HepG2 (cell line): Measurements from ENCODE around the gene SLC16A5. TPM values are rescaled to one million over a fixed set of nuclear protein-coding genes. Genes with fewer than 3 reads are reported as not detected.
A peak's percentile ranks its signal among the peaks of the same experiment; 100 is the strongest.

ENCODE experiments used
- ATAC-seq: fragments of 200-7000 bp; cut with Tn5 transposase; 3 replicates; pipeline ENCODE4 v1.9.1; 2020; ENCODE audit warnings: mild to moderate bottlenecking, moderate library complexity
- BruUV-seq: library from RNA; stranded (reverse); fragments of 400-500 nt; replicated peaks from 2 replicates; lab custom pipeline; 2021; lab: Mats Ljungman, UMichigan
- CTCF ChIA-PET: fragments of 300-600 bp; formaldehyde crosslinking; extraction: SDS; loops from one replicate; lab custom pipeline; 2021; ENCODE audit warnings: low total read pairs, inconsistent platforms, low intra/inter-chr PET ratio; lab: Yijun Ruan, JAX
- POLR2A ChIA-PET: fragments of 350-600 bp; sonication (Branson Sonifier 250); formaldehyde crosslinking; loops from one replicate; lab custom pipeline; 2020; ENCODE audit warnings: antibody characterized with exemption, inconsistent platforms; lab: Yijun Ruan, JAX
- DNase-seq: peaks from one replicate; pipeline ENCODE4 v3.0.0-alpha.2; 2015; ENCODE audit warnings: low spot score
- FAIRE-seq: peaks from 3 replicates; lab custom pipeline; 2011; peaks lifted over from hg19 to GRCh38; lab: Jason Lieb, UNC
- H2AFZ ChIP-seq: one replicate; pipeline ENCODE4 v1.6.1; 2011; ENCODE audit warnings: low read length, inconsistent platforms
- H3K27ac ChIP-seq: fragments of 300-600 bp; 3 replicates; pipeline ENCODE4 v1.8.0; 2011; ENCODE audit warnings: mixed run types, mild to moderate bottlenecking, mixed read lengths, low read length, inconsistent platforms; ENCODE audit not compliant: insufficient read depth; ENCODE audit errors: extremely low read length
- H3K27me3 ChIP-seq, 2 experiments: fragments of 200-600 bp in 1 of 2; 2 replicates in 1 of 2; 3 replicates in 1 of 2; pipeline versions ENCODE4 v1.6.0 to v1.8.0; 2011; ENCODE audit warnings: low read length in 2 of 2, mild to moderate bottlenecking in 2 of 2, moderate library complexity in 2 of 2, inconsistent platforms in 1 of 2; ENCODE audit not compliant: insufficient read depth in 2 of 2, control insufficient read depth in 1 of 2
- H3K36me3 ChIP-seq, 2 experiments: fragments of 200-600 bp in 1 of 2; replicated peaks in 1 of 2; 2 replicates in 1 of 2; 3 replicates in 1 of 2; pipeline versions ENCODE4 v1.5.1 to v1.8.0; 2011; ENCODE audit warnings: low read length in 2 of 2, inconsistent platforms in 1 of 2; ENCODE audit not compliant: insufficient read depth in 2 of 2, control insufficient read depth in 1 of 2
- H3K4me1 ChIP-seq: 2 replicates; pipeline ENCODE4 v1.5.1; 2012; ENCODE audit warnings: low read length, inconsistent platforms; ENCODE audit not compliant: insufficient read depth
- H3K4me2 ChIP-seq: 2 replicates; pipeline ENCODE4 v1.6.0; 2011; ENCODE audit warnings: low read depth, low read length, inconsistent platforms
- H3K4me3 ChIP-seq, 3 experiments: fragments of 200-600 bp in 1 of 3; sonication (generic), shearing (Covaris generic) in 1 of 3; replicated peaks in 1 of 3; 2 replicates each; pipeline ENCODE4 v1.5.1; 2011 to 2016; ENCODE audit warnings: low read length in 3 of 3, inconsistent platforms in 2 of 3, low read depth in 2 of 3, mild to moderate bottlenecking in 2 of 3, control low read depth in 1 of 3, mixed read lengths in 1 of 3; ENCODE audit not compliant: insufficient read depth in 1 of 3
- H3K79me2 ChIP-seq: one replicate; pipeline ENCODE4 v1.6.1; 2011; ENCODE audit warnings: low read length, inconsistent platforms; ENCODE audit not compliant: insufficient read depth
- H3K9ac ChIP-seq: 2 replicates; pipeline ENCODE4 v1.6.0; 2011; ENCODE audit warnings: mild to moderate bottlenecking, low read depth, low read length, inconsistent platforms; ENCODE audit not compliant: insufficient read depth
- H3K9me3 ChIP-seq: 2 replicates; pipeline ENCODE4 v1.5.1; 2012; ENCODE audit warnings: mild to moderate bottlenecking, low read length
- H4K20me1 ChIP-seq: 2 replicates; pipeline ENCODE4 v1.6.0; 2011; ENCODE audit warnings: inconsistent platforms, mild to moderate bottlenecking, low read length, moderate library complexity; ENCODE audit not compliant: insufficient read depth
- ARNT ChIP-seq: fragments of 450-650 bp; IDR thresholded peaks from 2 replicates; pipeline ENCODE4 v1.6.1; 2017
- ARNT2 ChIP-seq: sonication (generic); formaldehyde crosslinking; IDR thresholded peaks from 2 replicates; pipeline ENCODE4 v1.8.0; 2022; ENCODE audit warnings: mild to moderate bottlenecking, low read depth, missing genetic modification reagents, moderate library complexity
- CCDC6 ChIP-seq: sonication (generic); formaldehyde crosslinking; IDR thresholded peaks from 2 replicates; pipeline ENCODE4 v1.8.1; 2022; ENCODE audit warnings: mild to moderate bottlenecking, missing genetic modification reagents, moderate library complexity
- HOXA5 ChIP-seq: sonication (generic); formaldehyde crosslinking; IDR thresholded peaks from 2 replicates; pipeline ENCODE4 v1.4.0; 2020; ENCODE audit warnings: missing genetic modification reagents
- NFRKB ChIP-seq: fragments of 450-650 bp; IDR thresholded peaks from 2 replicates; pipeline ENCODE4 v1.6.1; 2017
- ONECUT2 ChIP-seq: sonication (generic); formaldehyde crosslinking; IDR thresholded peaks from 2 replicates; pipeline ENCODE4 v1.4.0; 2020; ENCODE audit warnings: missing genetic modification reagents
- RBM39 ChIP-seq: fragments of 200-400 bp; formaldehyde crosslinking; IDR thresholded peaks from one replicate; pipeline ENCODE4 v1.6.1; 2018; ENCODE audit warnings: antibody characterized with exemption, mild to moderate bottlenecking, low read depth, low read length; ENCODE audit not compliant: poor library complexity, severe bottlenecking
- SIX4 ChIP-seq: sonication (generic); formaldehyde crosslinking; IDR thresholded peaks from 2 replicates; pipeline ENCODE4 v1.4.0; 2020; ENCODE audit warnings: missing genetic modification reagents
- SKI ChIP-seq: fragments of 450-650 bp; IDR thresholded peaks from one replicate; pipeline ENCODE4 v1.6.1; 2018; ENCODE audit warnings: mild to moderate bottlenecking; ENCODE audit not compliant: partially characterized antibody
- SRSF9 ChIP-seq: fragments of 200-400 bp; formaldehyde crosslinking; IDR thresholded peaks from 2 replicates; pipeline ENCODE4 v1.6.1; 2018; ENCODE audit warnings: borderline replicate concordance, mild to moderate bottlenecking, low read depth, low read length; ENCODE audit not compliant: insufficient read depth, poor library complexity, severe bottlenecking
- SSRP1 ChIP-seq: IDR thresholded peaks from 2 replicates; pipeline ENCODE4 v1.6.1; 2016; ENCODE audit warnings: control low read depth
- YEATS2 ChIP-seq: sonication (generic); formaldehyde crosslinking; IDR thresholded peaks from 2 replicates; pipeline ENCODE4 v1.4.0; 2020; ENCODE audit warnings: missing genetic modification reagents, borderline replicate concordance
- ZBTB42 ChIP-seq: sonication (generic); formaldehyde crosslinking; IDR thresholded peaks from 2 replicates; pipeline ENCODE4 v1.5.0; 2020; ENCODE audit warnings: mild to moderate bottlenecking, missing genetic modification reagents
- ZNF737 ChIP-seq: sonication (generic); formaldehyde crosslinking; IDR thresholded peaks from 2 replicates; pipeline ENCODE4 v1.5.0; 2020; ENCODE audit warnings: missing genetic modification reagents, mild to moderate bottlenecking, borderline replicate concordance
- ZNF878 ChIP-seq: sonication (generic); formaldehyde crosslinking; IDR thresholded peaks from 2 replicates; pipeline ENCODE4 v1.8.1; 2023; ENCODE audit warnings: mild to moderate bottlenecking, missing genetic modification reagents, moderate library complexity
- ZSCAN9 ChIP-seq: IDR thresholded peaks from 2 replicates; pipeline ENCODE4 v1.6.1; 2016; ENCODE audit warnings: borderline replicate concordance
- WGBS: methylation state at CpG from one replicate; pipeline ENCODE4 v1.1.6; 2017; ENCODE audit warnings: low lambda C conversion rate; 5-methylcytosine and 5-hydroxymethylcytosine counted together
- in situ Hi-C: cut with HindIII; loops from 2 replicates; pipeline ENCODE4 v1.10.0; 2017; ENCODE audit warnings: low pct_unique_long_range_greater_than_20kb; ENCODE audit not compliant: extremely low pct_ligation_motif_present
- intact Hi-C: fragments of 100-400 bp; cut with micrococcal nuclease; formaldehyde crosslinking; loops from one replicate; pipeline ENCODE4 v1.10.0; 2022; ENCODE audit not compliant: unreplicated experiment
- polyA plus RNA-seq, 8 experiments: library from polyadenylated mRNA; depleted of rRNA in 3 of 8; stranded (reverse) in 7 of 8; unstranded in 1 of 8; fragments of >200 nt; fragmentation: Illumina TruSeq in 4 of 8; extraction: Trizol in 4 of 8; gene quantifications; 2 replicates each; pipeline versions ENCODE4 v1.2.1 to v1.2.3, GENCODE V29; 2011 to 2016; ENCODE audit warnings: low read depth in 4 of 8, missing spikeins in 1 of 8, mixed read lengths in 1 of 8; ENCODE audit not compliant: insufficient read depth in 1 of 8
- total RNA-seq, 5 experiments: library from RNA; depleted of rRNA; stranded (reverse); fragments of >200 nt; fragmentation: Illumina TruSeq; extraction: Trizol; gene quantifications; 2 replicates each; pipeline ENCODE4 v1.2.3, GENCODE V29; 2016; ENCODE audit warnings: low read depth in 1 of 5
- TF ChIP-seq, protein P1 (sequence below): fragments of 450-650 bp; IDR thresholded peaks from 2 replicates; pipeline ENCODE4 v1.6.1; 2016
- TF ChIP-seq, protein P2 (sequence below): sonication (generic); formaldehyde crosslinking; IDR thresholded peaks from 2 replicates; pipeline ENCODE4 v1.5.1; 2020; ENCODE audit warnings: missing genetic modification reagents, mild to moderate bottlenecking, borderline replicate concordance
- TF ChIP-seq, protein P3 (sequence below): IDR thresholded peaks from 2 replicates; pipeline ENCODE4 v1.6.1; 2016; ENCODE audit warnings: missing biosample characterization, missing genetic modification reagents, low read depth
- TF ChIP-seq, protein P4 (sequence below): sonication (generic); formaldehyde crosslinking; IDR thresholded peaks from 2 replicates; pipeline ENCODE4 v1.4.0; 2020; ENCODE audit warnings: low read depth, mild to moderate bottlenecking, missing genetic modification reagents

Gene SLC16A5
- total and polyA plus RNA-seq, 2 of the 13 experiments (the other 11 are each of a cell fraction or from before 2014, with no cell fraction given): 0.69 to 5.6 TPM

DNA sequence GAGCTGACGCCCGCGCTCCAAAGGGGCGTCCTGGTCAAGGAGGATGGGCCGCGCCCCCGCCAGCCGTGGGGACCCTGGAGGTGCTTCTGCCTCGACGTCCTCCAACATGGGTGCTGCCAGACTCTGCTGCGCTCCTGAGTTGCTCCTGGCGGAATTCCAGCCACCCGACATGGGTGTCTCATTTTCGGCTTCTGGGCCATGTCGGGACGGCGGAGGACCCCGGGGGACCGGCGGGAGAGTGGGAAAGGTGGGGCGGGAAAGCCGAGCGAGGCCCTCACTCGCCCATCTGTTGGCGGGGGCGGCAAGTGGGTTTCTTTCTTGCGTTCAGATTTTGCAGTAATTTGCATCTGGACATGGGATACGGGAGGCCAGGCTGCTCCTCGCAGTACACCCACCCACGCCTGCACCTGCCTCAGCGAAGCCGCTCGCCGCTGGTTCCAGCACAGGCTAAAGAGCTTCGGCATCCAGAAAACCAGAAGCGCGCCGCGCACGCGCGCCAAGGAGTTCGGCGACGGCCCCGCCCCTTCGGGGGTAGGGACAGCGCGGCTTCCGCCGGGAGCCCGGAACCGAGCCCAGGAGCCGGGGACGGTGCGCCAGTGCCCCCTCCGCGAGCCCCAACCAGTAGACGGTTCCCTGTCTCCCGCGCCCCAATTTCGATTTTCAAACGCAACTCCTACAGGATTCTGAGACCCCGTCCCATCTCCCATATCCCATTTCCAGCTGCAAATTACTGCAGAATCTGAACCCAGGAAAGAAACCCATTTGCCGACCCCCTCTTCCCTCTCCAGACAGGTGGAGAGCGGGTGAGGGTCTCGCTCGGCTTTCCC, 21.9 kb downstream of the SLC16A5 start, which contains the start of gene ARMC7:
Gene ARMC7, plus strand, starts transcription at position 563 of the 827 bp plus-strand sequence. CDS start 320 bp downstream, outside the sequence.
- peaks cover 0 to 3% of the 10 kb centered on the region in 2 experiments; a peak in 1 of 5 replicates for H3K27me3 ChIP-seq
- H3K79me2 ChIP-seq: peaks cover 8% of the 10 kb centered on the region
- peak within 1 kb of the TSS; percentile 95 for H3K4me2 ChIP-seq
- H3K4me3 ChIP-seq: peak within 1 kb of the TSS; percentile 69 to 87 (median 79)
- H3K27ac ChIP-seq: no peak within 1 kb of the TSS
- no peaks in the 10 kb centered on the region for H4K20me1 ChIP-seq
- no peaks in the 10 kb centered on the region for H3K9me3 ChIP-seq
- peak within 1 kb of the TSS; percentile 71 for H3K9ac ChIP-seq
- peak; percentile 72 for FAIRE-seq
- CTCF ChIA-PET: interaction anchor here (1.6 kb wide), 1 partner anchor 40 kb away, joined by 6 read pairs; no protein-coding TSS in a partner anchor
- no peaks in the 10 kb centered on the region; a peak in 1 of 5 replicates for H3K36me3 ChIP-seq
- in situ Hi-C loops (loop anchor here (5.0 kb wide), 1 partner anchor 303 kb away; no protein-coding TSS in a partner anchor), intact Hi-C loops (loop anchor here (5.0 kb wide), 3 partner anchors 37 to 303 kb away; no protein-coding TSS in a partner anchor)
- peak; percentile 81 for ATAC-seq
- POLR2A ChIA-PET: interaction anchor here (0.5 to 2.0 kb wide), 28 partner anchors 8 to 152 kb away, joined by 3 to 14 read pairs (median 6); partner anchors contain the start of genes ATP5PD, CDR2L, GGA3 and JPT1
- H2AFZ ChIP-seq: peak within 1 kb of the TSS; percentile 82
- BruUV-seq: TSS peak; percentile 82
- H3K4me1 ChIP-seq: peaks cover 51% of the 10 kb centered on the region
- peak; percentile 77 for DNase-seq
- WGBS: 1% methylated on average over 26 of the region's 68 CpGs
- no peak for TF ChIP-seq ONECUT2 (CRISPR knock-in tag)
- TF ChIP-seq YEATS2: peak; percentile 76; the same call in 1 of the 2 replicates
- TF ChIP-seq SKI: no peak
- TF ChIP-seq ZNF737 (CRISPR knock-in tag): no peak
- TF ChIP-seq, protein P1, sequence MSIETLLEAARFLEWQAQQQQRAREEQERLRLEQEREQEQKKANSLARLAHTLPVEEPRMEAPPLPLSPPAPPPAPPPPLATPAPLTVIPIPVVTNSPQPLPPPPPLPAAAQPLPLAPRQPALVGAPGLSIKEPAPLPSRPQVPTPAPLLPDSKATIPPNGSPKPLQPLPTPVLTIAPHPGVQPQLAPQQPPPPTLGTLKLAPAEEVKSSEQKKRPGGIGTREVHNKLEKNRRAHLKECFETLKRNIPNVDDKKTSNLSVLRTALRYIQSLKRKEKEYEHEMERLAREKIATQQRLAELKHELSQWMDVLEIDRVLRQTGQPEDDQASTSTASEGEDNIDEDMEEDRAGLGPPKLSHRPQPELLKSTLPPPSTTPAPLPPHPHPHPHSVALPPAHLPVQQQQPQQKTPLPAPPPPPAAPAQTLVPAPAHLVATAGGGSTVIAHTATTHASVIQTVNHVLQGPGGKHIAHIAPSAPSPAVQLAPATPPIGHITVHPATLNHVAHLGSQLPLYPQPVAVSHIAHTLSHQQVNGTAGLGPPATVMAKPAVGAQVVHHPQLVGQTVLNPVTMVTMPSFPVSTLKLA: no peak
- TF ChIP-seq ZSCAN9 (CRISPR knock-in tag): no peak
- no peak; the same call in 1 of the 2 replicates for TF ChIP-seq ARNT2 (CRISPR knock-in tag)
- no peak for TF ChIP-seq SSRP1 (CRISPR knock-in tag)
- TF ChIP-seq ZBTB42 (CRISPR knock-in tag): no peak
- TF ChIP-seq, protein P2, sequence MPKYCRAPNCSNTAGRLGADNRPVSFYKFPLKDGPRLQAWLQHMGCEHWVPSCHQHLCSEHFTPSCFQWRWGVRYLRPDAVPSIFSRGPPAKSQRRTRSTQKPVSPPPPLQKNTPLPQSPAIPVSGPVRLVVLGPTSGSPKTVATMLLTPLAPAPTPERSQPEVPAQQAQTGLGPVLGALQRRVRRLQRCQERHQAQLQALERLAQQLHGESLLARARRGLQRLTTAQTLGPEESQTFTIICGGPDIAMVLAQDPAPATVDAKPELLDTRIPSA (CRISPR knock-in tag): no peak; the same call in 1 of the 2 replicates
- TF ChIP-seq CCDC6: peak; percentile 68; the same call in 1 of the 2 replicates
- no peak for TF ChIP-seq RBM39
- TF ChIP-seq HOXA5 (CRISPR knock-in tag): peak; percentile 73; the same call in 1 of the 2 replicates
- no peak for TF ChIP-seq ARNT
- no peak for TF ChIP-seq NFRKB
- TF ChIP-seq, protein P3, sequence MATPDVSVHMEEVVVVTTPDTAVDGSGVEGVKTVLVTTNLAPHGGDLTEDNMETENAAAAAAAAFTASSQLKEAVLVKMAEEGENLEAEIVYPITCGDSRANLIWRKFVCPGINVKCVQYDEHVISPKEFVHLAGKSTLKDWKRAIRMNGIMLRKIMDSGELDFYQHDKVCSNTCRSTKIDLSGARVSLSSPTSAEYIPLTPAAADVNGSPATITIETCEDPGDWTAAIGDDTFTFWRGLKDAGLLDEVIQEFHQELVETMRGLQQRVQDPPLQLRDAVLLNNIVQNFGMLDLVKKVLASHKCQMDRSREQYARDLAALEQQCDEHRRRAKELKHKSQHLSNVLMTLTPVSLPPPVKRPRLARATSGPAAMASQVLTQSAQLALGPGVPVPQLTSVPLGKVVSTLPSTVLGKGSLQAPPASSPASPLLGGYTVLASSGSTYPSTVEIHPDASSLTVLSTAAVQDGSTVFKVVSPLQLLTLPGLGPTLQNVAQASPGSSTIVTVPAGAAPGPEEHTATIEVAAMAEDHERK (CRISPR knock-in tag): no peak
- TF ChIP-seq SRSF9: no peak
- TF ChIP-seq, protein P4, sequence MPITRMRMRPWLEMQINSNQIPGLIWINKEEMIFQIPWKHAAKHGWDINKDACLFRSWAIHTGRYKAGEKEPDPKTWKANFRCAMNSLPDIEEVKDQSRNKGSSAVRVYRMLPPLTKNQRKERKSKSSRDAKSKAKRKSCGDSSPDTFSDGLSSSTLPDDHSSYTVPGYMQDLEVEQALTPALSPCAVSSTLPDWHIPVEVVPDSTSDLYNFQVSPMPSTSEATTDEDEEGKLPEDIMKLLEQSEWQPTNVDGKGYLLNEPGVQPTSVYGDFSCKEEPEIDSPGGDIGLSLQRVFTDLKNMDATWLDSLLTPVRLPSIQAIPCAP: no peak
- 0 out of 2 replicates have a peak, but pooled peaks have one; percentile 46 for TF ChIP-seq SIX4 (CRISPR knock-in tag)
- no peak for TF ChIP-seq ZNF878 (CRISPR knock-in tag)
